Measurements from ENCODE around the gene LRRC23. TPM values are rescaled to one million over a fixed set of nuclear protein-coding genes. Genes with fewer than 3 reads are reported as not detected.

The LRRC23 gene
- total RNA-seq, 4 donors from 2014 or later: 4.3 to 15.8 (median 8.5) TPM

DNA sequence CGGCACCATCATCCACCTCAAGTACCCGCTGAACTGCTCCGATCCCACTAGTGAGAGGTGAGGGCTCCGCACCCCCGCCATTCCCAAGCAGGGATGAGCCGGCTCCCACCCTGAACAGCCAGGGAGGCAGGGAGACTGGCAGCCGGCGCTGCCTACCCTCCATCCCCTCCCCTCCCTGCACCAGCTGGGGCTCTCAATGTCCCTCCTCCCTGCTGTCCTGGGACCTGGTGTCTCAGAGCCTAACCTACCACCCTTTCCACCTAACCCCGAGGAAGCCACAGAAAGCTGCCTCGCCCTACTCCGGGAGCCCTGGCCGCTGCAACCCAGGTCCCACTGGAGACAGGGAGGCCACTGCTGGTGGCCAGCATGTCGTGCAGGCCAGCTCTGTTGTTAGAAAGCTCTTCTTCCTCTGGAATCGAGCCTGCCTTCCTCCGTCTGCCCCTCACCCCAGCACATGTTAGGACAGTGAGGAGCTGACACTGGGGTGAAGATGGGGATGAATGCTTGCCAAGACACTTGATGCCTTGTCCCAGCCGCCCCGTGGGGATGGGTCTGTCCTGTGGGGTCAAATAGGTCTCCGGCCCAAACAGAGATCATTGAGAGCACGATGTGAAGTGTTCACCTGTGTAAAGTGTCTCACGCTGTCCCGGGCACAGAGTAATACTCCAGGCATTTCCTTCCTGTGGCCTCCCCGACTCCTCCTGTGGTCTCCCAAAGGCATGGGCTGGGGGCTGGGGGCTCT, 47.7 kb downstream of the LRRC23 start:
- Histone ChIP-seq H3K4me3 (peak overlapping the region; percentile 44), H3K9me3 (no peaks in the 10 kb centered on the region), H3K27me3 (no peaks in the 10 kb centered on the region), H3K4me1 (peaks cover 12% of the 10 kb centered on the region), H3K27ac (peak overlapping the region; percentile 63), H3K36me3 (peaks cover 7% of the 10 kb centered on the region)
- DNase-seq (ENCODE audit: low spot score in 2 of 2): peak in 1 of 2 donors; percentile 77
- TF ChIP-seq POLR2AphosphoS5 (IDR thresholded peaks at IDR 0.05): no peak
- no peak for TF ChIP-seq POLR2A (IDR thresholded peaks at IDR 0.05)
- TF ChIP-seq EP300 (IDR thresholded peaks at IDR 0.05): no peak
- TF ChIP-seq, protein P1, sequence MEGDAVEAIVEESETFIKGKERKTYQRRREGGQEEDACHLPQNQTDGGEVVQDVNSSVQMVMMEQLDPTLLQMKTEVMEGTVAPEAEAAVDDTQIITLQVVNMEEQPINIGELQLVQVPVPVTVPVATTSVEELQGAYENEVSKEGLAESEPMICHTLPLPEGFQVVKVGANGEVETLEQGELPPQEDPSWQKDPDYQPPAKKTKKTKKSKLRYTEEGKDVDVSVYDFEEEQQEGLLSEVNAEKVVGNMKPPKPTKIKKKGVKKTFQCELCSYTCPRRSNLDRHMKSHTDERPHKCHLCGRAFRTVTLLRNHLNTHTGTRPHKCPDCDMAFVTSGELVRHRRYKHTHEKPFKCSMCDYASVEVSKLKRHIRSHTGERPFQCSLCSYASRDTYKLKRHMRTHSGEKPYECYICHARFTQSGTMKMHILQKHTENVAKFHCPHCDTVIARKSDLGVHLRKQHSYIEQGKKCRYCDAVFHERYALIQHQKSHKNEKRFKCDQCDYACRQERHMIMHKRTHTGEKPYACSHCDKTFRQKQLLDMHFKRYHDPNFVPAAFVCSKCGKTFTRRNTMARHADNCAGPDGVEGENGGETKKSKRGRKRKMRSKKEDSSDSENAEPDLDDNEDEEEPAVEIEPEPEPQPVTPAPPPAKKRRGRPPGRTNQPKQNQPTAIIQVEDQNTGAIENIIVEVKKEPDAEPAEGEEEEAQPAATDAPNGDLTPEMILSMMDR (IDR thresholded peaks at IDR 0.05): no peak
- 75% methylated on average over 20 of the region's 22 CpGs for WGBS

GRCh38 chr12:6952863-6953441, 48.3 kb downstream of the LRRC23 start:
- H3K9me3 ChIP-seq: no peaks in the 10 kb centered on the region
- WGBS: 85% methylated on average over 12 of the region's 15 CpGs
- no peak for DNase-seq (ENCODE audit: low spot score in 2 of 2)
- peak overlapping the region; percentile 55 for H3K27ac ChIP-seq
- TF ChIP-seq POLR2A (IDR thresholded peaks at IDR 0.05) (no peak), EP300 (IDR thresholded peaks at IDR 0.05) (no peak), POLR2AphosphoS5 (IDR thresholded peaks at IDR 0.05) (no peak)
- TF ChIP-seq, protein P1 (IDR thresholded peaks at IDR 0.05): no peak
- no peaks in the 10 kb centered on the region for H3K27me3 ChIP-seq
- H3K4me1 ChIP-seq: peaks cover 17% of the 10 kb centered on the region
- peaks cover 7% of the 10 kb centered on the region for H3K36me3 ChIP-seq
- H3K4me3 ChIP-seq: peak overlapping the region; percentile 44

GRCh38 chr12:6953442-6954315, 49.1 kb downstream of the LRRC23 start:
- Histone ChIP-seq H3K27ac (peak overlapping the region; percentile 55), H3K36me3 (peaks cover 7% of the 10 kb centered on the region), H3K4me3 (peak overlapping the region; percentile 44), H3K4me1 (peaks cover 25% of the 10 kb centered on the region), H3K9me3 (no peaks in the 10 kb centered on the region), H3K27me3 (no peaks in the 10 kb centered on the region)
- peak; percentile 75 to 79 for DNase-seq (ENCODE audit: low spot score in 2 of 2)
- 65% methylated on average over 21 of the region's 24 CpGs for WGBS
- no peak for TF ChIP-seq POLR2AphosphoS5 (IDR thresholded peaks at IDR 0.05)
- TF ChIP-seq POLR2A (IDR thresholded peaks at IDR 0.05): no peak
- TF ChIP-seq, protein P1 (IDR thresholded peaks at IDR 0.05): no peak
- no peak for TF ChIP-seq EP300 (IDR thresholded peaks at IDR 0.05)

- no peak for DNase-seq (ENCODE audit: low spot score in 2 of 2)
- Histone ChIP-seq H3K27me3 (no peaks in the 10 kb centered on the region), H3K4me3 (no peak overlapping the region), H3K9me3 (no peaks in the 10 kb centered on the region), H3K4me1 (peaks cover 32% of the 10 kb centered on the region), H3K36me3 (peaks cover 7% of the 10 kb centered on the region), H3K27ac (no peak overlapping the region)
- 78% methylated on average over 13 of the region's 21 CpGs for WGBS
- no peak for TF ChIP-seq EP300 (IDR thresholded peaks at IDR 0.05)
- TF ChIP-seq POLR2AphosphoS5 (IDR thresholded peaks at IDR 0.05): no peak
- TF ChIP-seq, protein P1 (IDR thresholded peaks at IDR 0.05): no peak
- TF ChIP-seq POLR2A (IDR thresholded peaks at IDR 0.05): no peak
Measured at GRCh38 chr12:6954316-6955107, 49.9 kb downstream of the LRRC23 start.

Measured in suprapubic skin (tissue), 4 donors.